Measurements from ENCODE around the gene PLCZ1. TPM values are rescaled to one million over a fixed set of nuclear protein-coding genes. Genes with fewer than 3 reads are reported as not detected.
A peak's percentile ranks its signal among the peaks of the same experiment; 100 is the strongest.

Gene PLCZ1
- total and polyA plus RNA-seq, 8 donors: not detected

- WGBS, 2 donors: 54 to 55% methylated on average over 6 of the region's 6 CpGs
- no peaks in the 10 kb centered on the region for H3K36me3 ChIP-seq
- TF ChIP-seq CTCF (IDR thresholded peaks at IDR 0.05): no peak
- intact Hi-C loops (cut with DNase I): no loop called here
- H3K27ac ChIP-seq: no peak overlapping the region
- FAIRE-seq (no peak), DNase-seq (no peak), ATAC-seq (no peak)
- H3K27me3 ChIP-seq: no peaks in the 10 kb centered on the region
- H3K4me3 ChIP-seq: no peak overlapping the region
- H3K4me1 ChIP-seq: no peaks in the 10 kb centered on the region
- H3K9me3 ChIP-seq: no peaks in the 10 kb centered on the region
These were observed 16.4 kb upstream of the PLCZ1 start for GRCh38 chr12:18754124-18754707.

DNA sequence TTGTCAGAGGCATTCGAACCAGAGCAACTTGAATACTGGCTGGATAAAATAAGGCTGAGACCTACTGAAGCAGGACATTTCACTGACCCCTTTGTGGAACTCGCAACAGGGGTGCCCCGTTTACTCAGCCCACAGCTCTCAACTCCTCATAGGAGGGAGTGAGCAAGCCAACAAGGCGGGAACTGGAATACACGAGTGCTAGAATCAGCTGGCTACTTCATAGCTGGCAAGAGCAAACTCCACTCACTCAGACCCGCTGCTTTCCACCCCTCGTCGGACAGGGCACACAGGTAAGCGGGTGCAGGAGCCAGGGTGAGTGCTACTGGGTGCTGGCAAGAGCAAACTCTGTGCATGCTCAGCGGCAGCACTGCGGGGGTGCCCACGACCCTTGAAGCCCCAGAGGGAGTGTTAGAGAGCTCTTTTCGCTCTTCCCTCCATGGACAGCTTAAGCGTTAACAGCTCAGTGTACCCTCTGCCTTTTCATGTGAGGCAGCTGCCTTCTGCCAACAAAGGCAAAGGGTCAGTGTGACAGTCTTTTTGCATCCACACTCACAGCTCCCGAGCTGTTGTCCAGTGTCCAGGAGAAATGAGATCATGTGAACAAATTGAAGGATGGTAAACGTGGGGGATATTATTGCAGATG lies 15.8 kb upstream of the PLCZ1 start:
- peak in 1 of 4 donors; percentile 32 for ATAC-seq
- Histone ChIP-seq H3K4me1 (no peaks in the 10 kb centered on the region), H3K27me3 (no peaks in the 10 kb centered on the region), H3K27ac (no peak overlapping the region), H3K4me3 (no peak overlapping the region), H3K36me3 (no peaks in the 10 kb centered on the region), H3K9me3 (no peaks in the 10 kb centered on the region)
- intact Hi-C loops (cut with DNase I): no loop called here
- peak in 2 of 6 donors; percentile 32 to 44 for DNase-seq
- TF ChIP-seq CTCF (IDR thresholded peaks at IDR 0.05): no peak
- 56 to 63% methylated on average over 16 of the region's 16 CpGs for WGBS, 2 donors
- no peak for FAIRE-seq

GRCh38 chr12:18752947-18753346 lies 15.1 kb upstream of the PLCZ1 start:
- no peak overlapping the region for H3K4me3 ChIP-seq

GRCh38 chr12:18752280-18752920 lies 14.6 kb upstream of the PLCZ1 start:
- intact Hi-C loops (cut with DNase I): no loop called here
- H3K27me3 ChIP-seq: no peaks in the 10 kb centered on the region
- H3K9me3 ChIP-seq: no peaks in the 10 kb centered on the region
- ATAC-seq (peak in 3 of 4 donors; percentile 19 to 75 (median 45)), FAIRE-seq (no peak), DNase-seq (peak in 1 of 6 donors; percentile 5)
- no peak overlapping the region for H3K27ac ChIP-seq
- H3K4me1 ChIP-seq: no peaks in the 10 kb centered on the region
- 64 to 76% methylated on average over 6 of the region's 6 CpGs for WGBS, 2 donors
- no peak overlapping the region for H3K4me3 ChIP-seq
- no peaks in the 10 kb centered on the region for H3K36me3 ChIP-seq
- no peak for TF ChIP-seq CTCF (IDR thresholded peaks at IDR 0.05)

More at GRCh38 chr12:18752947-18753346, 15.1 kb upstream of the PLCZ1 start:
- H3K27ac ChIP-seq: no peak overlapping the region
- DNase-seq: no peak
- H3K27me3 ChIP-seq: no peaks in the 10 kb centered on the region
- FAIRE-seq: no peak
- no peaks in the 10 kb centered on the region for H3K36me3 ChIP-seq
- ATAC-seq: no peak
- no peak for TF ChIP-seq CTCF (IDR thresholded peaks at IDR 0.05)
- H3K9me3 ChIP-seq: no peaks in the 10 kb centered on the region
- WGBS, 2 donors: 74 to 84% methylated on average over 1 of the region's 1 CpG
- intact Hi-C loops (cut with DNase I): no loop called here
- no peaks in the 10 kb centered on the region for H3K4me1 ChIP-seq

- FAIRE-seq: no peak
- no peak for DNase-seq
- Histone ChIP-seq H3K36me3 (no peaks in the 10 kb centered on the region), H3K27me3 (no peaks in the 10 kb centered on the region), H3K4me3 (no peak overlapping the region), H3K4me1 (no peaks in the 10 kb centered on the region), H3K27ac (no peak overlapping the region), H3K9me3 (no peaks in the 10 kb centered on the region)
- ATAC-seq: no peak
- TF ChIP-seq CTCF (IDR thresholded peaks at IDR 0.05): no peak
- intact Hi-C loops (cut with DNase I): no loop called here
- 50 to 52% methylated on average over 2 of the region's 2 CpGs for WGBS, 2 donors
These were observed 14.1 kb upstream of the PLCZ1 start for GRCh38 chr12:18751866-18752265.

Data from pancreas (tissue), 10 donors.